IMR-90 (cell line): Measurements from ENCODE around the gene NOVA2. TPM values are rescaled to one million over a fixed set of nuclear protein-coding genes. Genes with fewer than 3 reads are reported as not detected.

Source experiments
- ATAC-seq: fragments of 200-7000 bp; cut with Tn5 transposase; 2 replicates; pipeline ENCODE4 v1.9.1; 2020; ENCODE audit warnings: low read depth, mild to moderate bottlenecking, moderate library complexity
- BruUV-seq: library from RNA; stranded (reverse); fragments of 400-500 nt; replicated peaks from 2 replicates; lab custom pipeline; 2021; lab: Mats Ljungman, UMichigan
- CTCF ChIA-PET: fragments of 300-600 bp; formaldehyde crosslinking; extraction: SDS; loops from one replicate; lab custom pipeline; 2021; ENCODE audit warnings: antibody characterized with exemption; lab: Yijun Ruan, JAX
- POLR2A ChIA-PET: fragments of 300-600 bp; sonication (Branson Sonifier 250); formaldehyde crosslinking; loops from one replicate; lab custom pipeline; 2022; ENCODE audit warnings: antibody characterized with exemption; ENCODE audit not compliant: unreplicated experiment; lab: Charles Lee
- DNase-seq: peaks from one replicate; pipeline ENCODE4 v3.0.0; 2013
- H2AFZ ChIP-seq: replicated peaks from 2 replicates; pipeline ENCODE3; 2013; ENCODE audit warnings: low read length, mild to moderate bottlenecking; ENCODE audit not compliant: poor library complexity
- H2AK5ac ChIP-seq: 2 replicates; pipeline ENCODE4 v1.6.1; 2013; ENCODE audit warnings: low read depth, low read length, inconsistent platforms
- H2AK9ac ChIP-seq: replicated peaks from 2 replicates; pipeline ENCODE3; 2013; ENCODE audit warnings: mild to moderate bottlenecking, low read depth, low read length, moderate library complexity; ENCODE audit not compliant: poor library complexity
- H2BK120ac ChIP-seq: 2 replicates; pipeline ENCODE4 v1.6.1; 2013; ENCODE audit warnings: low read depth, low read length, inconsistent platforms
- H2BK15ac ChIP-seq: 3 replicates; pipeline ENCODE4 v1.6.1; 2013; ENCODE audit warnings: low read depth, low read length, inconsistent platforms
- H2BK20ac ChIP-seq: 2 replicates; pipeline ENCODE4 v1.6.1; 2013; ENCODE audit warnings: low read depth, mild to moderate bottlenecking, inconsistent platforms, low read length, moderate library complexity
- H2BK5ac ChIP-seq: 2 replicates; pipeline ENCODE4 v1.6.1; 2013; ENCODE audit warnings: mild to moderate bottlenecking, low read depth, low read length, inconsistent platforms; ENCODE audit not compliant: poor library complexity, severe bottlenecking
- H3K14ac ChIP-seq: replicated peaks from 2 replicates; pipeline ENCODE4 v1.6.1; 2013; ENCODE audit warnings: low read depth, low read length, inconsistent platforms
- H3K18ac ChIP-seq: 2 replicates; pipeline ENCODE4 v1.6.1; 2013; ENCODE audit warnings: low read depth, low read length, control low read depth
- H3K23ac ChIP-seq: 2 replicates; pipeline ENCODE4 v1.6.1; 2013; ENCODE audit warnings: low read depth, low read length, inconsistent platforms
- H3K27ac ChIP-seq: 2 replicates; pipeline ENCODE4 v1.5.1; 2013; ENCODE audit warnings: mild to moderate bottlenecking, control low read depth, low read length; ENCODE audit not compliant: insufficient read depth
- H3K27me3 ChIP-seq: 2 replicates; pipeline ENCODE4 v1.6.1; 2013; ENCODE audit warnings: low read length; ENCODE audit not compliant: control insufficient read depth, insufficient read depth
- H3K36me3 ChIP-seq: 2 replicates; pipeline ENCODE4 v1.6.1; 2013; ENCODE audit warnings: low read length, mixed read lengths; ENCODE audit not compliant: control insufficient read depth, insufficient read depth
- H3K4ac ChIP-seq: 2 replicates; pipeline ENCODE4 v1.6.1; 2013; ENCODE audit warnings: low read depth, low read length, inconsistent platforms
- H3K4me1 ChIP-seq: 2 replicates; pipeline ENCODE4 v1.6.1; 2013; ENCODE audit warnings: low read length, mixed read lengths; ENCODE audit not compliant: control insufficient read depth, insufficient read depth
- H3K4me2 ChIP-seq: 2 replicates; pipeline ENCODE4 v1.6.1; 2013; ENCODE audit warnings: low read depth, mild to moderate bottlenecking, control low read depth, low read length, moderate library complexity
- H3K4me3 ChIP-seq: 2 replicates; pipeline ENCODE4 v1.5.1; 2013; ENCODE audit warnings: low read depth, mild to moderate bottlenecking, control low read depth, low read length, moderate library complexity; ENCODE audit not compliant: insufficient read depth
- H3K56ac ChIP-seq: 2 replicates; pipeline ENCODE4 v1.6.1; 2013; ENCODE audit warnings: low read length, inconsistent platforms; ENCODE audit not compliant: insufficient read depth; ENCODE audit errors: extremely low read depth
- H3K79me1 ChIP-seq, 2 experiments: 2 replicates each; pipeline ENCODE4 v1.6.1; 2013; ENCODE audit warnings: low read length in 2 of 2, inconsistent platforms in 1 of 2, low read depth in 1 of 2
- H3K9ac ChIP-seq: 2 replicates; pipeline ENCODE4 v1.6.1; 2013; ENCODE audit warnings: low read depth, low read length, control low read depth
- H3K9me1 ChIP-seq: 2 replicates; pipeline ENCODE4 v1.6.1; 2013; ENCODE audit warnings: low read length, inconsistent platforms; ENCODE audit not compliant: insufficient read depth
- H3K9me3 ChIP-seq: 2 replicates; pipeline ENCODE4 v1.6.1; 2013; ENCODE audit warnings: low read length; ENCODE audit not compliant: control insufficient read depth, insufficient read depth
- H4K20me1 ChIP-seq: 2 replicates; pipeline ENCODE4 v1.6.1; 2013; ENCODE audit warnings: low read length, inconsistent platforms; ENCODE audit not compliant: insufficient read depth
- H4K5ac ChIP-seq: 2 replicates; pipeline ENCODE4 v1.6.1; 2013; ENCODE audit warnings: mild to moderate bottlenecking, low read depth, low read length, control low read depth
- H4K8ac ChIP-seq, 2 experiments: 2 replicates each; pipeline ENCODE4 v1.6.1; 2013; ENCODE audit warnings: low read depth in 2 of 2, low read length in 2 of 2, control low read depth in 1 of 2, inconsistent platforms in 1 of 2
- H4K91ac ChIP-seq: 2 replicates; pipeline ENCODE4 v1.6.1; 2013; ENCODE audit warnings: low read depth, low read length, inconsistent platforms; ENCODE audit not compliant: insufficient read depth
- BHLHE40 ChIP-seq: fragments of 150-350 bp; IDR thresholded peaks from 2 replicates; pipeline ENCODE4 v1.6.1; 2016; ENCODE audit warnings: mild to moderate bottlenecking, low read depth, low read length
- CHD1 ChIP-seq: IDR thresholded peaks from 2 replicates; pipeline ENCODE4 v1.6.1; 2012; ENCODE audit warnings: low read depth, low read length, improper control_type of control experiment
- MAFK ChIP-seq: IDR thresholded peaks from 2 replicates; pipeline ENCODE4 v1.6.1; 2012; ENCODE audit warnings: low read depth, low read length, improper control_type of control experiment
- WGBS, 2 experiments: methylation state at CpG; one replicate each; pipeline versions ENCODE4 v1.1.5 to v1.1.7; 2013; ENCODE audit warnings: missing lambda C conversion rate in 2 of 2; ENCODE audit not compliant: insufficient read length in 1 of 2; ENCODE audit errors: extremely low coverage in 2 of 2; 5-methylcytosine and 5-hydroxymethylcytosine counted together
- dilution Hi-C: fragments of 300-500 bp; cut with HindIII; formaldehyde crosslinking; loops from one replicate; pipeline ENCODE4 v1.14.3; 2018; ENCODE audit warnings: low sequenced_read_pairs; ENCODE audit not compliant: unreplicated experiment
- in situ Hi-C: fragments of 300-500 bp; cut with MboI; formaldehyde crosslinking; loops from 3 replicates; pipeline ENCODE4 v1.14.3; 2019; ENCODE audit warnings: low sequenced_read_pairs, inconsistent platforms, mixed read lengths
- intact Hi-C: fragments of 100-400 bp; cut with micrococcal nuclease; formaldehyde crosslinking; loops from 2 replicates; pipeline ENCODE4 v1.10.0; 2022
- polyA plus RNA-seq, 3 experiments: library from polyadenylated mRNA; depleted of rRNA; stranded (reverse); fragments of >200 nt; gene quantifications; 2 replicates each; pipeline ENCODE4 v1.2.3, GENCODE V29; 2012; ENCODE audit warnings: low replicate concordance in 1 of 3
- total RNA-seq: library from RNA; depleted of rRNA; stranded (reverse); fragments of >200 nt; gene quantifications from 2 replicates; pipeline ENCODE4 v1.2.3, GENCODE V29; 2012
- TF ChIP-seq, protein P1 (sequence below): conservative IDR thresholded peaks from 2 replicates; pipeline ENCODE4 v1.5.1; 2012; ENCODE audit warnings: mild to moderate bottlenecking, low read depth, low read length, improper control_type of control experiment
- TF ChIP-seq, protein P2 (sequence below): fragments of 150-350 bp; IDR thresholded peaks from 2 replicates; pipeline ENCODE4 v1.6.1; 2017; ENCODE audit warnings: mild to moderate bottlenecking, antibody characterized with exemption, low read length, low read depth

NOVA2 gene
- total and polyA plus RNA-seq, 2 of the 4 experiments (the other 2 are of a cell fraction): 0.03 TPM; not detected in 1

DNA sequence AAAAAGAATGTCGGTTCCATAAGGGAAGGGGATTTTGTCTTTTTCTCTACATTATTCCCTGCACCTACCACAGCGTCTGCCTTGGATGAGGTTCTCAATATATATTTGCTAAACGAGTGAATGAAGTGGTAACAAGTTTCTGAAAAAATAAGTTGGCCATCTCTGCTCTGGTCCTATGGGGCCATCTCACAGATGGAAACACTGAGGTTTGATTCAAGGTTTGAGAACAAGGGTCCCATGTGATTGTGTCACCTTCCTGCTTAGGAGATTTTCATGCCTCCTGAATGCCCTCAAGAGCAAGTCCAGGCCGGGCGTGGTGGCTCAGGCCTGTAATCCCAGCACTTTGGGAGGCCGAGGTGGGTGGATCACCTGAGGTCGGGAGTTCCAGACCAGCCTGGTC lies 74.4 kb downstream of the NOVA2 start:
- Histone ChIP-seq H3K9ac (no peak overlapping the region), H4K5ac (no peak overlapping the region), H2AK5ac (no peak overlapping the region), H4K20me1 (0 out of 2 replicates have a peak, but pooled peaks cover 9% of the 10 kb centered on the region), H3K23ac (no peak overlapping the region), H2AFZ (no peak overlapping the region), H2BK15ac (no peak overlapping the region), H3K18ac (no peak overlapping the region), H2BK120ac (no peak overlapping the region), H3K9me3 (no peaks in the 10 kb centered on the region), H4K91ac (no peak overlapping the region), H3K4me1 (0 out of 2 replicates have a peak, but pooled peaks cover 4% of the 10 kb centered on the region), H3K27me3 (no peaks in the 10 kb centered on the region), H2BK20ac (no peak overlapping the region), H3K36me3 (peaks cover 32% of the 10 kb centered on the region), H4K8ac (no peak overlapping the region), H3K14ac (no peak overlapping the region), H2BK5ac (no peak overlapping the region), H3K4me2 (no peak overlapping the region), H3K27ac (no peak overlapping the region), H3K4ac (no peak overlapping the region), H3K4me3 (no peak overlapping the region), H3K56ac (no peak overlapping the region), H3K9me1 (peaks cover 7% of the 10 kb centered on the region; the same call in 1 of the 2 replicates), H2AK9ac (no peak overlapping the region), H3K79me1 (peaks cover 13 to 21% of the 10 kb centered on the region in 2 experiments)
- ChIA-PET CTCF (no interaction called here), POLR2A (no interaction called here)
- TF ChIP-seq BHLHE40: no peak
- TF ChIP-seq, protein P1, sequence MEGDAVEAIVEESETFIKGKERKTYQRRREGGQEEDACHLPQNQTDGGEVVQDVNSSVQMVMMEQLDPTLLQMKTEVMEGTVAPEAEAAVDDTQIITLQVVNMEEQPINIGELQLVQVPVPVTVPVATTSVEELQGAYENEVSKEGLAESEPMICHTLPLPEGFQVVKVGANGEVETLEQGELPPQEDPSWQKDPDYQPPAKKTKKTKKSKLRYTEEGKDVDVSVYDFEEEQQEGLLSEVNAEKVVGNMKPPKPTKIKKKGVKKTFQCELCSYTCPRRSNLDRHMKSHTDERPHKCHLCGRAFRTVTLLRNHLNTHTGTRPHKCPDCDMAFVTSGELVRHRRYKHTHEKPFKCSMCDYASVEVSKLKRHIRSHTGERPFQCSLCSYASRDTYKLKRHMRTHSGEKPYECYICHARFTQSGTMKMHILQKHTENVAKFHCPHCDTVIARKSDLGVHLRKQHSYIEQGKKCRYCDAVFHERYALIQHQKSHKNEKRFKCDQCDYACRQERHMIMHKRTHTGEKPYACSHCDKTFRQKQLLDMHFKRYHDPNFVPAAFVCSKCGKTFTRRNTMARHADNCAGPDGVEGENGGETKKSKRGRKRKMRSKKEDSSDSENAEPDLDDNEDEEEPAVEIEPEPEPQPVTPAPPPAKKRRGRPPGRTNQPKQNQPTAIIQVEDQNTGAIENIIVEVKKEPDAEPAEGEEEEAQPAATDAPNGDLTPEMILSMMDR: no peak
- TF ChIP-seq CHD1: no peak
- TF ChIP-seq, protein P2, sequence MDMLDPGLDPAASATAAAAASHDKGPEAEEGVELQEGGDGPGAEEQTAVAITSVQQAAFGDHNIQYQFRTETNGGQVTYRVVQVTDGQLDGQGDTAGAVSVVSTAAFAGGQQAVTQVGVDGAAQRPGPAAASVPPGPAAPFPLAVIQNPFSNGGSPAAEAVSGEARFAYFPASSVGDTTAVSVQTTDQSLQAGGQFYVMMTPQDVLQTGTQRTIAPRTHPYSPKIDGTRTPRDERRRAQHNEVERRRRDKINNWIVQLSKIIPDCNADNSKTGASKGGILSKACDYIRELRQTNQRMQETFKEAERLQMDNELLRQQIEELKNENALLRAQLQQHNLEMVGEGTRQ: no peak
- TF ChIP-seq MAFK: no peak
- dilution Hi-C loops (no loop called here), in situ Hi-C loops (no loop called here), intact Hi-C loops (no loop called here)
- DNase-seq (no peak), ATAC-seq (no peak)
- no CpG with 5 or more reads among the region's 7 CpGs for WGBS, 2 experiments
- BruUV-seq: no TSS peak
